GM12865 (cell line): Measurements from ENCODE around the gene NOP14.
"Not testable (repeated sequence)": the region's sequence is repeated elsewhere in the genome, so short reads cannot be mapped to it uniquely, and the experiment has no call there.

Experiments
- DNase-seq: peaks from one replicate; pipeline ENCODE4 v3.0.0; 2010; ENCODE audit warnings: low read depth
- H3K4me3 ChIP-seq: 2 replicates; pipeline ENCODE4 v1.5.1; 2011; ENCODE audit warnings: mild to moderate bottlenecking, low read depth, low read length, control low read depth
- TF ChIP-seq, protein P1 (sequence below): IDR thresholded peaks from 2 replicates; pipeline ENCODE4 v1.5.1; 2011; ENCODE audit warnings: low read length, control low read depth, low read depth, inconsistent platforms; ENCODE audit not compliant: insufficient read depth; ENCODE audit errors: missing control alignments

NOP14 gene

GRCh38 chr4:2996415-2996814 is 33.2 kb upstream of the NOP14 start:
- H3K4me3 ChIP-seq = no peak overlapping the region
- TF ChIP-seq, protein P1, sequence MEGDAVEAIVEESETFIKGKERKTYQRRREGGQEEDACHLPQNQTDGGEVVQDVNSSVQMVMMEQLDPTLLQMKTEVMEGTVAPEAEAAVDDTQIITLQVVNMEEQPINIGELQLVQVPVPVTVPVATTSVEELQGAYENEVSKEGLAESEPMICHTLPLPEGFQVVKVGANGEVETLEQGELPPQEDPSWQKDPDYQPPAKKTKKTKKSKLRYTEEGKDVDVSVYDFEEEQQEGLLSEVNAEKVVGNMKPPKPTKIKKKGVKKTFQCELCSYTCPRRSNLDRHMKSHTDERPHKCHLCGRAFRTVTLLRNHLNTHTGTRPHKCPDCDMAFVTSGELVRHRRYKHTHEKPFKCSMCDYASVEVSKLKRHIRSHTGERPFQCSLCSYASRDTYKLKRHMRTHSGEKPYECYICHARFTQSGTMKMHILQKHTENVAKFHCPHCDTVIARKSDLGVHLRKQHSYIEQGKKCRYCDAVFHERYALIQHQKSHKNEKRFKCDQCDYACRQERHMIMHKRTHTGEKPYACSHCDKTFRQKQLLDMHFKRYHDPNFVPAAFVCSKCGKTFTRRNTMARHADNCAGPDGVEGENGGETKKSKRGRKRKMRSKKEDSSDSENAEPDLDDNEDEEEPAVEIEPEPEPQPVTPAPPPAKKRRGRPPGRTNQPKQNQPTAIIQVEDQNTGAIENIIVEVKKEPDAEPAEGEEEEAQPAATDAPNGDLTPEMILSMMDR = no peak
- no peak for DNase-seq

DNA sequence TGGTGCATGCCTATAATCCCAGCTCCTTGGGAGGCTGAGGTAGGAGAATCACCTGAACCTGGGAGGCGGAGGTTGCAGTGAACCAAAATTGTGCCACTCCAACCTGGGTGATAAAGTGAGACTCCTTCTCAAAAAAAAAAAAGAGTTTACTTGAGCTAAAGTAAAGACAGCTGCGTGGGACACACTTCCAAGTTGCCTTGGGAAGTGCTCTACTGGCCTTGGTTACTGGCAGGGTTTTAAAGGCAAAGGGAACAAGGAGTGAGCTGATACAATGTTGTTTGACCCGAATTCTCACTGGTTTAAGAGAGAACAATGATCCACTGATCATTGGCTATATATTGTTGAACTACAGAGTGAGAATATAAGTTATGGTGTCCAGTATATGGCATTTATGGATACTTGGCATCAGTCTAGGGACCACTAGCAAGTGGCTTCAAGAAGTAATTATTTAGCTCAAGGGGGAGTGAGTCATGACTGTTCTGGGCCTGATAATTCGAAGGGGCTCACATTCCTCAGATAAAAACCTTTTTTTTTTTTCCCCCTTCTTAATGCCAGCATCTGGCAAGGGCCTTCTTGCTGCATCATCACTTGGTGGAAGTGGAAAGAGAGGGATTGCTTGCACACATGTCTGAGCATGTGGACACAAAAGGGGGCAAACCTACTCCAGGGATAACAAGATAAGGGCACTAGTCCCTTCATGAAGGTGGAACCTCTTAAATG is 32.5 kb upstream of the NOP14 start:
- TF ChIP-seq, protein P1 = no peak
- H3K4me3 ChIP-seq = no peak overlapping the region
- DNase-seq = no peak

DNA sequence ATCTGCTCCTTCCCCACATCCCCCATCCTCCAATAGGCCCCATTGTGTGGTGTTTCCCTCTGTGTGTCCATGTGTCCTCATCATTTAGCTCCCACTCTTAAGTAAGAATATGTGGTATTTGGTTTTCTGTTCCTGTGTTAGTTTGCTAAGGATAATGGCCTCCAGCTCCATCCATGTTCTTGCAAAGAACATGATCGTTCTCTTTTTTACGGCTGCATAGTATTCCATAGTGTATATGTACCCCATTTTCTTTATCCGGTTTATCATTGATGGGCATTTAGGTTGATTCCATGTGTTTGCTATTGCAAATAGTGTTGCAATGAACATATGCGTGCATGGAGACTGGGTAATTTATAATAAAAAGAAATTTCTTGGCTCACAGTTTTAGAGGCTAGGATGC is 31.7 kb upstream of the NOP14 start:
- DNase-seq = no peak
- TF ChIP-seq, protein P1 = no peak

DNA sequence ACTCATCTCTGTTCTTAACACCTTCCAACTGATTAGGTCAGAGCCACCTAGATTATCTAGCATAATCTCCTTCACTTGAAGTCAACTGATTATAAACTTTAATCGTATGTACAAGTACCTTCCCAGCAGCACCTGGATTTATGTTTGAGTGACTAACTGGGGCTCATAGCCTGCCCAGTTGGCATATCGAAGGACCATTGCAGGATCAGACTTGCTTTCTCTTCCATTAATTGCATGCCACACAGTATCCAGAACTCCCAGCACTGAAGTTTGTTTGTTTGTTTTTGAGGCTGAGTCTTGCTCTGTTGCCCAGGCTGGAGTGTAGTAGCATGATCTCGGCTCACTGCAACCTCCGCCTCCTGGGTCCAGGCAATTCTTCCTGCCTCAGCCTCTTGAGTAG is 28.0 kb upstream of the NOP14 start:
- TF ChIP-seq, protein P1 = no peak
- DNase-seq = no peak
- no peak overlapping the region for H3K4me3 ChIP-seq

More for the DNA sequence above, 31.7 kb upstream of the NOP14 start:
- H3K4me3 ChIP-seq = no peak overlapping the region

DNA sequence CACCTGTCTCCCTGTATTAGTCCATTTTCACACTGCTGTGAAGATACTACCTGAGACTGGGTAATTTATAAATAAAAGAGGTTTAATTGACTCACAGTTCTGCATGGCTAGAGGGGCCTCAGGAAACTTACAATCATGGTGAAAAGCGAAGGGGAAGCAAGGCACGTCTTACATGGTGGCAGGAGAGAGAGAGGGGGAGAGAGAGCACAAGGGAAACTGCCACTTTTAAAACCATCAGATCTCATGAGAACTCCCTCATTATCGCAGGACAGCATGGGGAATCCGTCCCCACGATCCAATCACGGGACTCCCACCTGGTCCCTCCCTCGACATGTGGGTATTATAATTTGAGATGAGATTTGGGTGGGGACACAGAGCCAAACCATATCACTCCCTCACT is 20.5 kb upstream of the NOP14 start:
- not testable (repeated sequence) for DNase-seq, H3K4me3 ChIP-seq

DNA sequence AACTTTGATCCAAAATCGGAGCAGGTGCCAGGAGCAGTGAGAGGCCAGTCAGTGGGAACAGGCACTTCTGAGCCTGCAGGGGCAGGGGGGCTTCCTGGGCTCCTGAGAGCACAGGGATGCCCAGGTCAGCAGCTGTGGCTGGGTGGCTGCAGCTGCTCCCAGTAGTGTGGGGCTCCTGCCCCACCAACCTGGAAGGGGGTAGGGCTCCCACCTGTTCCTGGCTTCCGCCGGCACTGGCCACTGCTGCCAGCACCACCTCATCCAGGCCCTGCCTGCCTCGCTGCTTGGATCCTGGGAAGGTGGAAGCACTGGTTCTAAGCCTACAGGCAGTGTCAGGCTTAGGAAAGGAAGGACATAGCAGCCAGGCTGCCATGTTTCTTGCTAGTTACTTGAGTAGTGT is 18.8 kb upstream of the NOP14 start:
- no peak overlapping the region for H3K4me3 ChIP-seq
- no peak for DNase-seq
- TF ChIP-seq, protein P1 = no peak

DNA sequence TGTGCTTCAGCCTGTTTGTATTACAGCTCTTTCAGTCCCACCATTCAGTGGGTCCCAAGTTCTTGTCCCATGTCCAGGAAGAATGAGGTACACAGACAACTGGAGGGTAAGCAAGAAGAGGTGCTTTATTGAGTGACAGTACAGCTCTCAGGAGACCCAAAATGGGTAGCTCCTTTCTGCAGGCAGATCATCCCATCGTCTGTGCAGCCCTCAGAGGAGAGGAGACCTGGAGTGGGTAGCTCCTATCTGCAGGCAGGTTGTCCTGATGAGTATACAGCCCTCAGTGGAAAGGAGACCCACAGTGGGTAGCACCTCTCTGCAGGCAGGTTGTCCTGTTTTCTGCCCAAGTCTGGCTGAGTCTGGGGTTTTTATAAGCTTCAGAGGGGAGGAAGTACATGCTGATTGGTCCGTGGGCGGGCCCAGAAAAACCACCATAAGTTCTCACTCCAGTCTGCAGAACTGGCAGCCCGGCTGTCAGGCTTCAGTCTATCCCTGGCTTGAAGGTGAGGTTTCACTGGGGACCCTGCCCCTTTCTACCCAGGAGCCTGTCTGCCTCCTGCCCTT is 18.1 kb upstream of the NOP14 start:
- TF ChIP-seq, protein P1 = no peak
- peak; percentile 24 for DNase-seq
- no peak overlapping the region for H3K4me3 ChIP-seq
